WTC11 (cell line): Measurements from ENCODE around the gene WDR33.

ENCODE experiments used
- CTCF ChIP-seq: fragments of 200-600 bp; IDR thresholded peaks from 2 replicates; pipeline ENCODE4 v1.8.0; 2022; ENCODE audit warnings: antibody characterized with exemption
- RELA ChIP-seq: sonication (generic); formaldehyde crosslinking; IDR thresholded peaks from 2 replicates; pipeline ENCODE4 v1.8.1; 2022; ENCODE audit warnings: missing genetic modification reagents, mild to moderate bottlenecking, borderline replicate concordance
- SMAD3 ChIP-seq: sonication (generic); formaldehyde crosslinking; IDR thresholded peaks from 2 replicates; pipeline ENCODE4 v1.8.0; 2022; ENCODE audit warnings: missing genetic modification reagents, mild to moderate bottlenecking, borderline replicate concordance
- ZNF317 ChIP-seq: sonication (generic); formaldehyde crosslinking; IDR thresholded peaks from 2 replicates; pipeline ENCODE4 v1.8.1; 2023; ENCODE audit warnings: low read depth, mild to moderate bottlenecking, moderate library complexity, missing genetic modification reagents, borderline replicate concordance
- ZNF423 ChIP-seq: fragments of 250-450 bp; sonication (Bioruptor Pico); IDR thresholded peaks from 2 replicates; pipeline ENCODE4 v2.1.2; 2022; ENCODE audit warnings: mild to moderate bottlenecking, moderate library complexity
- ZNF671 ChIP-seq: fragments of 250-450 bp; sonication (Bioruptor Pico); IDR thresholded peaks from 2 replicates; pipeline ENCODE4 v1.8.0; 2021; ENCODE audit warnings: mild to moderate bottlenecking

DNA sequence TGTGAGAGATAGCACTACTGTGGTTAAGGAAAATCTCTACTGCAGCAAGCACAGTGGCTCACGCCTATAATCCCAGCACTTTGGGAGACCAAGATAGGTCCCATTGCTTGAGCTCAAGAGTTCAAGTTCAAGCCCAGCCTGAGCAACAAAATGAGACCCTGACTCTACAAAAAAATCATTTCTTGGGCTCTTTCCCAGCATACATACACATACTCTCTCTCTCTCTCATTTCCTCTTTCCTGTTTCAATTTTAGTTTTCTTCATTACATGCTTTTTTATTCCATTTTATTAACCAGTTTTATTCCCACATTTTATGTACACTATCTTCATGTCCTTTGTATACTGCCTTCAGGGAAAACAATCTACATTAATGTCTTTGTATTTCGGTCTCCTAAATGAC is 14.6 kb downstream of the WDR33 start:
- TF ChIP-seq SMAD3 (CRISPR knock-in tag): no peak
- no peak for TF ChIP-seq ZNF423 (CRISPR knock-in tag)
- TF ChIP-seq ZNF317: no peak
- no peak for TF ChIP-seq ZNF671 (CRISPR knock-in tag)
- TF ChIP-seq RELA (CRISPR knock-in tag): no peak
- no peak for TF ChIP-seq CTCF
